GM12873 (cell line): ENCODE measurements around the gene MOG.

Source experiments
- CTCF ChIP-seq: IDR thresholded peaks from 2 replicates; pipeline ENCODE4 v1.5.1; 2012; ENCODE audit warnings: low read depth, mild to moderate bottlenecking, moderate library complexity, low read length, control low read depth; ENCODE audit not compliant: insufficient read depth; ENCODE audit errors: missing control alignments

The MOG gene

GRCh38 chr6:29656798-29657197 is at the start of gene MOG:
MOG (plus strand) TSS chr6:29657092; CDS start chr6:29657210, 118 bp downstream.
- TF ChIP-seq CTCF: no peak

GRCh38 chr6:29608131-29608530 is 48.8 kb upstream of the MOG start:
- no peak for TF ChIP-seq CTCF

- TF ChIP-seq CTCF: no peak
Measured at GRCh38 chr6:29610540-29610939, 46.4 kb upstream of the MOG start.

- no peak for TF ChIP-seq CTCF
Measured at GRCh38 chr6:29611426-29611825, 45.5 kb upstream of the MOG start.

GRCh38 chr6:29617782-29618554 is 38.9 kb upstream of the MOG start:
- TF ChIP-seq CTCF: peak; percentile 50

- TF ChIP-seq CTCF: no peak
Measured at GRCh38 chr6:29619578-29620160, 37.2 kb upstream of the MOG start.

GRCh38 chr6:29620630-29621029 is 36.3 kb upstream of the MOG start:
- no peak for TF ChIP-seq CTCF
